ENCODE results near the gene DOK7.

DOK7 gene

DNA sequence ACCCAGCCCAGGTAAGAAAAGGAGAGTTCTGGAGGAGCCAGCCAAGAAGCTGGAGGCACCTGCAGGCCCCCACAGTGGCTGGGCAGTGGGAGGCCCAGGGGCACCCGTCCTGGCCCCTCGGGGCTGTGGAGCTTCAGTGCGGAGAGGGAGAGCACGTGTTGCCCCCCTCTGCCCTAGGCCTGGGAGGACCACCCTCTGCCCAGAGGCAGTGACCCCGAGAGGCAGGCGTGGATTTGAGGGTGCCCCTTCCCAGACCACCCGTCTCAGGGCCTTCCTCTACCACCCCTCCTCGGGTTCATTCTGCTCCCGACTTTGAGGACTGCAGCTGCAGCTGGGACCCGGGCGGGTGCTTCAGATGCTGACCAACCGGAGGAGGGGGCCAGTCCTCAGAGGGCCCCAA lies 33.5 kb upstream of the DOK7 start:
- no peak for DNase-seq

DNA sequence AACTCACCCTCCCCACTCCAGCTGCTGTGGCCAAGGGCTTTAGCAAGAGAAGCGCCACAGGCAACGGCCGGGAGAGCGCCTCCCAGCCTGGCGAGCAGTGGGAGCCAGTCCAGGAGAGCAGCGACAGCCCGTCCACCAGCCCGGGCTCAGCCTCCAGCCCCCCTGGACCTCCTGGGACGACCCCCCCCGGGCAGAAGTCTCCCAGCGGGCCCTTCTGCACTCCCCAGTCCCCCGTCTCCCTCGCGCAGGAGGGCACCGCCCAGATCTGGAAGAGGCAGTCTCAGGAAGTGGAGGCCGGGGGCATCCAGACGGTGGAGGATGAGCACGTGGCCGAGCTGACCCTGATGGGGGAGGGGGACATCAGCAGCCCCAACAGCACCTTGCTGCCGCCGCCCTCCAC lies 32.6 kb upstream of the DOK7 start:
- no peak for DNase-seq

GRCh38 chr4:3431446-3431993 lies 31.6 kb upstream of the DOK7 start:
- no peak for DNase-seq

DNA sequence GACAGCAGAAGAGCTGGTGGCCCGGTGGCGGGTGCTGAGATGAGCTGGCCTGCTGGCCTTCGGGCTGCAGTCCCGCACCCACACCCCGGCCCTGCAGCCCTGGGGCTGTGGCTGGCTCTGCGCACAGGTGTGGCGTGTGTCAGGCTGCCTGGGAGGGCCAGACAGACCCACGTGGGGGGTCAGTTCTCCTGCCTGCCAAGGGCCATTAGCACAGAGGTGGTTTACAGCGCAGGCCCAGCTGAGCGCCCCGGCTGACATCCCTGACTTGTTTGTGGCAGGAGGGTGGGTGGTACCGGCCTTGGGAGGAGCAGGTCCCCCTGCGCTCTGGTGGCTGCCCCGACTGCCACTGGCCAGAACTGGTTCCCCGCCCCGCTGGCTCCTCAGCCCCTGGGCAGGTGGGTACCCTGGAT lies 30.7 kb upstream of the DOK7 start:
- no peak for DNase-seq

- DNase-seq, result no peak
Observed at GRCh38 chr4:3433138-3433869, 29.8 kb upstream of the DOK7 start.

DNA sequence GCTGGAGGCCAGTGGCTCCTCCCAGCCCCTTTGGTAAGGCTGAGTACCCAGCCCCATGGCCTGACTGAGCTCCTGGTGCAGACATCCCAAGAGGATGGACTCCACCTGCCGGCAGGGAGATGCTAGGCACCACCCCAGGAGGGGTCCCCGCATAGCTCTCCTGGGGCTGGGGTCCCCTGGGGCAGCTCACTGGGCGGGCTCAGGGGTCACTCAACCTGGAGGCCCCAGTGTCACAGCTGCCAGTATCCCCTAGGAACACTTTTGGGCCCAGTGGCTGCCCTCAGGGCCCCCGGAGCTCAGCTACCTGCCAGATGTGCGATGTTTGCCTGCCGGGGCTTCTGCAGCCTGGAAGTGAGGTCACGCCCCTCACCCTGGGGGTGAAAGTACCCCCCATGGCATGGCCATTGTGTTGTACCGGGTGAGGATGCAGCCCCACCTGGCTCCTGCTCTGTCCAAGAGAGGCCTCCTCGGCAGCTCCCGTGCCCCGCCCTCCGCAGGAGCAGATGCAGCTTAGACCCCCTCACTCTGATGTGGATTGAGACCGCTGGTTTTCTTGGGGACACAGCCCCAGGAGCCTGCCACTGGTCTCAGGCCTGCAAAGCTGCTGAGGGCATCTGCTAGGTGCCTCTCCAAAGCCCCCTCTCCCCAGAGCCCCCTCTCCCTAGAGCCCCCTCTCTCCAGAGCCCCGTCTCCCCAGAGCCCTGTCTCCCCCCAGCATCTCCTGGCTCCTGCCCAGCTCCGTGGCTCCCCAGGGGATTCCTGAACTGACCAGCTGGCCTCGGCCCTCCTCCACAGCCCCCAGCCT lies 28.0 kb upstream of the DOK7 start:
- no peak for DNase-seq

- DNase-seq, result no peak
Observed at GRCh38 chr4:3435686-3435956, 27.5 kb upstream of the DOK7 start.

- no peak for DNase-seq
Observed at GRCh38 chr4:3436048-3436797, 26.9 kb upstream of the DOK7 start.

DNA sequence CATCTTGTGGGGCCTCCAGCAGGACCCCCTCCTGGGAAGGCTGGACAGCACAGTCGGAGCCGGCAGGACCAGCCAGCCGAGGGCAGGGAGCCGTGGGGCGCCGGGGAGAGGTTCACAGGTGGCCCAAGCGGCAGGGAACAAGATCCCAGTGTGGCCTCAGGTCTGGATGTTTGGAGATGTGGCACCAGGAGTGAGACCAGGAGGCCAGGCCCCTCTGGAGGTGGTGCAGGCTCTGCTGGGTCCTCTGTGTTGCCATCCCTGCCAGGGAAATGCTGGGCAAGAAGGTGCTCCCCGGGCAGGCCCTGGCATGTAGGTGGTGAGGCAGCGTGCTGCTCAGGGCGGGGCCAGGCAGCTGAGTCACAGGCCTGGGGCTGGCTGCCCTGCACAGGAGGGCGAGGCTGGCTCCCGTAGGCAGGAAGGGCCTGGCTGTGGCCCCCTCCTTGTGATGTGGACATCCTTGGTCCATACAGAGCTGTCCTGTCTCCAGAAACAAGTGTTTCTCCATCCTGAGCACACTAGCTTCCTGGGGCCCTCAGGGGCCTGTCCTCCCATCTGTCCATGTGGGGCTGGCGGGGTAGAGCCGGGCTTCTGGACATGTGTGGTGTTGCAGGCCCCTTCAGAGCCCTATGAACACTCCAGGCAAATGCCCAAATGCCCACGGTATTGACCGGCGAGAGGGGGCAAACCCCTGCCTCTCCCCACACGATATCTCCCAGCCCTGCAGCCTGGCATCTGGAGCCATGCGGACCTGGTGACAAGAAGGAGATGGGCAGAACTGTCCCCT lies 26.1 kb upstream of the DOK7 start:
- DNase-seq, result no peak

- DNase-seq, result no peak
Observed at GRCh38 chr4:3437582-3437936, 25.5 kb upstream of the DOK7 start.

DNA sequence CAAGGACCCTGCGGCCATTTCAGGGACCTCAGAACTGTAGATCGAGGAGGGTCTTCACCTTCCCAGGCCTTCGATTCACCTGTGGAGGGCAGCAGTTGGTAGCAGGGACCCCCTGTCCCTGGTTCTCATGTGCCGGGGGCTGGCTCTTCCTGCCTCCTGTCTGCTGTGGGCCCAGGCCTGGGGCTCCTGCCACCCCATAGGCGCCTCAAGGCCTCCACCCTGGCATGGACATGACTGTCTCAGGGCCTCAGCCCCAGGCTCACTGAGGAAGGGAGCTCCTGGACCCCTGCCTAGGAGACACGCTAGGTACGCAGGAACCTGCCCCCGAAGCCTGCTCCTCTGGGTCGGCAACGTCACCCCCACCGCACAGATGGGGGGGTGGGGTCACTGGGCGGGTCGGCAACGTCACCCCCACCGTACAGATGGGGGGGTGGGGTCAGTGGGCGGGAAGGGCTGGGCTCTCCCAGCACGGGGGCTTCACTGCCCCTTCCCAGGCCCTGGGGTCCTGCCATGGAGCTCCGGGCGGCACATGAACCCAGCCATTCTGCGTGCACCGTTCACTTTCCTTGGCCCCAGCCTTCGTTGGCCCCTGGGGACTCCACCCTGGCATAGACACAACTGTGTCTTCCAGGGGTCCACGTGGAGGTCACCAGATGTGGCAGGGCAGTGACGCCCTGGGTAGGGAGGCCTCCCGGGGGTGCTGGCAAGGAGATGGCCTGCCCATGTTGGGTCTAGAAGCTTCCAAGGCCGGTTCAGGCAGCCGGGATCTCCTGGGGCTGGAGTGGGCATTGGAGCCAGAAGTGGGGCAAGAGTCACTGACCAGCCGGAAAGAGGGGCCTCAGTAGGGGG lies 24.9 kb upstream of the DOK7 start:
- DNase-seq, result no peak

GRCh38 chr4:3438847-3439180 lies 24.3 kb upstream of the DOK7 start:
- DNase-seq, result no peak

DNA sequence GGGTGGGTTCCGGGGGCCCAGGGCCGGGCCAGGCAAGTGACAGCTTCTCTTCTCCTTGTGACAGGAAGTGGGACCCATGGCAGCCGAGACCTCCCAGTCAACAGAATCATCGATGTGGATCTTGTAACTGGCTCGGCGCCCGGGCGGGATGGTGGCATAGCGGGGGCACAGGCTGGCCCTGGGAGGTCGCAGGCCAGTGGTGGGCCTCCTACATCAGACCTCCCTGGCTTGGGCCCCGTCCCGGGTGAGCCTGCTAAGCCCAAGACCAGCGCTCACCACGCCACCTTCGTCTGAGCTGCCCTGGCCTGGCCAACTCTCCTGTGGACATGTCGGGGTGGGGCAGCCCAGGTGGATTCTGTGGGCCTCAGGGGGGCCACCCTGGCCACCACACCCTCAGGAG lies 23.7 kb upstream of the DOK7 start:
- DNase-seq, result no peak

- DNase-seq, result no peak
Observed at GRCh38 chr4:3440011-3440410, 23.1 kb upstream of the DOK7 start.

DNA sequence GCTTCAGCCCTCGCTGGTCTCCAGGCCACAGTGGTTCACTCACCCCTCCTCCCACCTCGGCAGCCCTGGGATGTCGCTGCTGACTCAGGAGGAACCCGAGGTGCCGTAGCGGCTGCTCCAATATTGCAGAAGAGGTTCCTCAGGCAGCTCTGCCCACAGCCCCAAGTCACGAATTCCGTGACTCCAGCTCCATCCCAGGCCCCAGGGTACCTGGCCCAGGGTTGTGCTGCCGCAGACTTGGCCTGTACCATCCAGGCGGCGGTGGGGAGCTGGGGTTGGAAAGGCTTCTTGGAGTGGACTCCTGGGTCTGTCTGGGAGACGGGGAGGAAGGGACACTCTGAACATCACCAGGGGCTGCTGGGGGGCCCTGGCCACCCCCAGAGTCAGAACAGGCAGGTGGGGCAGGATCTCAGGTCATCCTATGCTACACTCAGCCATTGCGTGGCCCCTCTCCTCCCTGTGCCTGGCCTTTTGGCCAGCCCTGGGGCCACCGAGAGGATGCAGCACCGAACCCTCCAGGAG lies 22.1 kb upstream of the DOK7 start:
- no peak for DNase-seq

- no peak for DNase-seq
Observed at GRCh38 chr4:3441501-3442459, 21.3 kb upstream of the DOK7 start, which contains the start of gene HGFAC. HGFAC (plus strand) TSS chr4:3441968; CDS start chr4:3442002, 34 bp downstream.

DNA sequence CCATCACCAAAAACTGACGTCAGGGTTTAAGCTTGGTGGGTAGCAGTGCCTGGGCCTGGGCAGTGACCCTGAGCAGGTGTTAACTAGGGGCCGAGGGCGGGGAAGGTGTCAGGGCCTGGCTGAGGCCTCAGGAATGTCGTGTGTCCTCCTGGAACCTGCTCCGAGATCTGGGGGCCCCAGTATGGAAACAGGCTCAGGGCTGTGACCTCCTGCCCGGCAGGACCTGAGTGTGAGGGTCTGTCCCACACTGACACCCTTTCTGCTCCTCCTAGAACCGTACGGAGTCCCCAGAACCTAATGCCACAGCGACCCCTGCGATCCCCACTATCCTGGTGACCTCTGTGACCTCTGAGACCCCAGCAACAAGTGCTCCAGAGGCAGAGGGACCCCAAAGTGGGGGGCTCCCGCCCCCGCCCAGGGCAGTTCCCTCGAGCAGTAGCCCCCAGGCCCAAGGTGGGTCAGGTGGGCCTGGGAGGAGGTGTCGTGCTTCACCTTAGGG lies 20.6 kb upstream of the DOK7 start:
- DNase-seq, result no peak

DNA sequence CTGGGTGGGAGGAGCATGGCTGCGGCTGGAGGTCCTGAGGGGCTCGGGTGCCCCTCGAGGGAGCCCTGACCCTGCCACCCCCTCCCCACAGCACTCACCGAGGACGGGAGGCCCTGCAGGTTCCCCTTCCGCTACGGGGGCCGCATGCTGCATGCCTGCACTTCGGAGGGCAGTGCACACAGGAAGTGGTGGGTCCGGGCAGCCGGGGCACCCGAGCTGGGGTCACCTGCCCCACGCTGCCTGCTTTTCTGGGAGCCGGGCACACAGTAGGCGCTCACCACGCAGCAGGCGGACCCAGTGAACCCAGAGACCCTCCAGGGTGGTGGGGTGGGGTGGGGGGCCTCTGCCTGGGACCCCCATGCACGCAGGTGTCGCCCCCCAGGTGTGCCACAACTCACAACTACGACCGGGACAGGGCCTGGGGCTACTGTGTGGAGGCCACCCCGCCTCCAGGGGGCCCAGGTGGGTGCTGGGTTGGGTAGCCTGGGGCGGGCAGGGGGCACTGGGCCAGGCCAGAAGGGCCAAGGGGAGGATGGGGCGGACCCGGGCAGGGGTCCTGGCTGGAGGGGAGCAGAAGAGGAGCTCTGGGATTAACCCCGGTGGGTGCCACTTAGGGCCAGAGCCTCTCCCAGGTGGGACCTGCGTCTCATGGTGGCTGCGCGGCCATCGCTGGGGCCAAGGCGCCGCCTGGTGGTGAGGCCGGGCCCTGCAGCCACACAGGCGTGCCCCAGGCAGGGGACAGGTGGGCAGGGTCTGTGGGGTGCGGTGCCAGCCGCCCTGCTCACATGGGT lies 20.0 kb upstream of the DOK7 start:
- no peak for DNase-seq

GRCh38 chr4:3443750-3444309 lies 19.3 kb upstream of the DOK7 start:
- DNase-seq, result no peak

Data from right forelimb (tissue), 1 donor.